Measurements from ENCODE around the gene PCBP2.
A peak's percentile ranks its signal among the peaks of the same experiment; 100 is the strongest.

GRCh38 chr12:53499266-53500141 lies 47.6 kb downstream of the PCBP2 start, which contains the start of gene MAP3K12:
- TF ChIP-seq CTCF (IDR thresholded peaks at IDR 0.05) (no peak), EP300 (IDR thresholded peaks at IDR 0.05) (no peak), POLR2AphosphoS5 (IDR thresholded peaks at IDR 0.05) (peak; percentile 32 to 66), POLR2A (IDR thresholded peaks at IDR 0.05; ENCODE audit: low read depth) (no peak)

Measured in esophagus muscularis mucosa (tissue), 4 donors.